Activated CD8-positive, alpha-beta memory T cell treated with anti-CD3 and anti-CD28 coated beads, Interleukin-2, amount 50 U/mL, for 48 hours (primary cell): Measurements from ENCODE around the gene TNK2.
"Not testable (repeated sequence)": the region's sequence is repeated elsewhere in the genome, so short reads cannot be mapped to it uniquely, and the experiment has no call there.

ENCODE experiments used
- DNase-seq: peaks from one replicate; pipeline ENCODE4 v3.0.0-alpha.2; 2020

TNK2 gene

GRCh38 chr3:195883160-195883559 lies 25.2 kb downstream of the TNK2 start:
- DNase-seq: no peak

- DNase-seq: no peak
Measured at GRCh38 chr3:195882002-195882441, 26.3 kb downstream of the TNK2 start.

- DNase-seq: no peak
Measured at GRCh38 chr3:195881276-195881988, 26.9 kb downstream of the TNK2 start.

DNA sequence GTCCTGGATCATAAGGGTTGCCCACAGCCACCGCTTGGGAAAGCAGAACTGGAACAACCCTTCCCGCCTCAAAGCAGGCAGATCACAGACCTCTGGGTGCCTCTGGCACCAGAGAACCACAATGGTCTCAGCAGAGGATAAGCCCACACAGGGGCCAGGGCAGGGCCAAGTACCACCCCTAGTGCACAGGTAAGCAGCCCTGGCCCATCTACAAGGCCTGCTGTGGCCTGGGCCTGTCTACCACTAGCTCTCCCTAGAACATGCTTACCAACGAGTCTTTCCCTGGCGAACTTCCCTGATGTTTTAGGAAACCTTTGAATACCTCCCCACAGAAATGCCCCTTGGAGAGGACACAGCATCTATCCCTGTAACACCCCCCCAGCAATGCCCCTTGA lies 28.3 kb downstream of the TNK2 start:
- DNase-seq: no peak

- no peak for DNase-seq
Measured at GRCh38 chr3:195879416-195880036, 28.8 kb downstream of the TNK2 start.

DNA sequence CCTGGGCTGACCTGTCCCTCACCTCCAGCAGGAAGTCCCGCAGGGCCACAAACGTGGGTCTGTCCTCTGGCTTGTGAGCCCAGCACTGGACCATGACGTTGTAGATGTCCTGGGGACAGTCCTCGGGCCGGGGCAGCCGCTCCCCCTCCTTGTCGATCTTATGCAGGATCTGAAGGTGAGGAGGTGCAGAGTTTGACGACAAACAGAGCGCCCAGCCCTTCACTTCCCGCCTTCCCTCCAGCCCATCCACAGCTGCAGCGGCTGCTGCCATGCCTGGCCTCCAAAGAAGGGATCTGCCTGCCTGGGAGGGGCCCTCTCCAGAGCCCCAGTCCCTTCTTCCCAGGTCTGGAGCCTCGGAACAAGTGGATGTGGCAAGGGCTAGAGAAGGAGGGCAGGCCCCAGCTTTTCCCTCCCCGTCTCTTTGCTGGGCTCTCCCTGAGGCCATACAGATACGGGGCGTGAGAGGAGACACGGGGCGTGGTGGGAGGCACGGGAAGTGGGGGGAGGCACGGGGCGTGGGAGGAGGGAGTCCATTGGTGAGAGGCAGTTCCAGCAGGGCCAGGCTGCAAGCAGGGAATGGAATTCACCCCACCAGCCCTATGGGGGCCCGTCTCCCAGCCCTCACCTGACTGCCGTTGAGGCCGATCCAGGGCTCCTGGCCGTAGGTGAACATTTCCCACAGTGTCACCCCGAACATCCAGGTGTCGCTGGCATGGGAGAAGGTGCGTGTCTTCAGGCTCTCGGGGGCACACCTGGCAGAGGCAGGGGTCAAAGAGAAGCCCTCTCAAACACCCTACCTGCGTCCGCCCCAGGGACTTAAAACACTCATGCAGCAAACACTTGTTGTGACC lies 29.7 kb downstream of the TNK2 start:
- no peak for DNase-seq

GRCh38 chr3:195877767-195878423 lies 30.5 kb downstream of the TNK2 start:
- no peak for DNase-seq

GRCh38 chr3:195877136-195877715 lies 31.1 kb downstream of the TNK2 start:
- DNase-seq: no peak

- DNase-seq: no peak
Measured at GRCh38 chr3:195876297-195877064, 31.9 kb downstream of the TNK2 start.

- no peak for DNase-seq
Measured at GRCh38 chr3:195875482-195876236, 32.7 kb downstream of the TNK2 start.

- no peak for DNase-seq
Measured at GRCh38 chr3:195873971-195874370, 34.4 kb downstream of the TNK2 start.

DNA sequence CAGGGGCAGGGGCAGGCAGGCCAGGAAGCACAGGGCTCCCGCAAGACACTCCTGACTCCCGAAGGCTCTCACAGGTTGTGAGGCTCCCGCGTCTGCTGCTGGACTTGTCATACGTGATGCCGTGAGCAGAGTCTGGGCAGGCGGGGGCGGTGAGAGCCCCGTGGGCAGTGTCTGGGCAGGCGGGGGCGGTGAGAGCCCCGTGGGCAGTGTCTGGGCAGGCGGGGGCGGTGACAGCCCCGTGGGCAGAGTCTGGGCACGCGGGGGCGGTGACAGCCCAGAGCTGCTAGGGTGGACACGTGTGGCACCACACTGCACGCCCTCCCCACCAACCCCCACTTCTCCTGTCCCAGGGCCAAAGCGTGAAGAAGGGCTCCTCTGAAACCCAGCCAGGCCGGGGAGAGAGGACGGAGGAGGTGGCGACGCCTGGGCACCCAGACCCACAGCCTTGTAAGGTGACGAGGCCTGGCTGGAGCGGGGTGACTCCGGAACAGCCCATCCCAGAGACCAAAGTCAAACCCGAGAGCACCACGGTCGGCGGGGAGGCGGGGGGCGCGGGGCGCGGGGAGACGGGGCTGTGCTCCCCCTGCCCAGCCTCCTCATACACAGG lies 35.0 kb downstream of the TNK2 start:
- no peak for DNase-seq

DNA sequence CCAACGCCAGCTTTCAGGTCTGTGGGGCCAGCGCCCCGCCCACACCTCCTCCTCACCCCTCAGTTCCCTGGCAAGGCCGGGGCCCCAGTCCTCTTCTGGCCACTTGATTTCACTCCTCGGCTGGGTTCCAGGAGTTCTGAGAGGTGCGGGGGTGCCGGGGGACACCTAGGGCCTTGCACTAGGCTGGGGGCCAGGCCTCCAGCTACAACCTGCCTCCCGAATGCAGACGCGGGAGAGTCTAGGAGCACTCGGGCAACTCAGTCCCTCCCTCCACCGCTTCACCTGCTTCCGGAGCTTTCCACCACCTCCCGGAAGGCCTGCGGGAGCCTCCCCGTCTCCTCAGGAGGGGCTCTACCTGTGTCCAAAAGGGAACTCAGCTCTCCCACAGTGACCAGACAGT lies 35.6 kb downstream of the TNK2 start:
- no peak for DNase-seq

DNA sequence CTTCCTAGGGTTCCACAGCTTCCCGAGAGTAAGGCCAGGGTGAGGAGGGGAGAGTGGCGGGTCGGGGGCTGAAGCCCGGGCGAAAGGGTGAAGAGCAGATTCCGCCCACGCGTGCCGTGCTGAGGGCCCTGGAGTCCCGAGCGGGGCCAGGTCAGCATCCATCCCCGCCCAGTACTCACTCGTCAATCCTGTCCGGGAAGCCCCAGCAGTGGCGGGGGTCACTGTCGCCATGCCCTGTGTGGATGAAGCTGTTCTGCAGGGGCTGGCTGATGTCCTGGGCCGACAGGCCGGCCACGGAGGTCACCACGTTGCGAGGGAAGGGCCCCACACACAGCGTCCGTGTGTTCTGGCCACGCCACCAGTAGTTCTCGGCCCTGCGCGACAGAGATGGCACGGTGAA lies 36.3 kb downstream of the TNK2 start:
- DNase-seq: no peak

- DNase-seq: not testable (repeated sequence)
Measured at GRCh38 chr3:195871686-195872085, 36.7 kb downstream of the TNK2 start.

GRCh38 chr3:195870937-195871336 lies 37.4 kb downstream of the TNK2 start:
- DNase-seq: no peak

DNA sequence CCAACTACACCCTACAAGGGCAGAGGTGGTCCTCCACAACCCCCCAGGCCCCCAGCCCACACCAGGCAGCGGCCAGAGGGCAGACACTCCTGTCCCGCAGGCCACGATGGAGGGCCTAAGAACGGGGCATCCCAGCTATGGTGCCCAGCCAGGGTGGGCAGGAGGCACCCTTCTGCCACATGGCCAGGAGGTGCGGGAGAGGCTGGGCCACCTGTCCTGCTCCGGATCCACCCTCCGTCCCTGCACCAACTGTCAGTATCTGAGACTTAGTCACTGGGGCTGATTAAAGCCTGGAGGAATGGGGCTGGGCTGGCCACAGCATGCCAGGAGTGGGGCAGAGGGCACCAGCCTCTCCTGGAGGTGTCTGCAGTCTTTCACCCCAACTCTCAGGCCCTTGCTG lies 37.9 kb downstream of the TNK2 start:
- no peak for DNase-seq

DNA sequence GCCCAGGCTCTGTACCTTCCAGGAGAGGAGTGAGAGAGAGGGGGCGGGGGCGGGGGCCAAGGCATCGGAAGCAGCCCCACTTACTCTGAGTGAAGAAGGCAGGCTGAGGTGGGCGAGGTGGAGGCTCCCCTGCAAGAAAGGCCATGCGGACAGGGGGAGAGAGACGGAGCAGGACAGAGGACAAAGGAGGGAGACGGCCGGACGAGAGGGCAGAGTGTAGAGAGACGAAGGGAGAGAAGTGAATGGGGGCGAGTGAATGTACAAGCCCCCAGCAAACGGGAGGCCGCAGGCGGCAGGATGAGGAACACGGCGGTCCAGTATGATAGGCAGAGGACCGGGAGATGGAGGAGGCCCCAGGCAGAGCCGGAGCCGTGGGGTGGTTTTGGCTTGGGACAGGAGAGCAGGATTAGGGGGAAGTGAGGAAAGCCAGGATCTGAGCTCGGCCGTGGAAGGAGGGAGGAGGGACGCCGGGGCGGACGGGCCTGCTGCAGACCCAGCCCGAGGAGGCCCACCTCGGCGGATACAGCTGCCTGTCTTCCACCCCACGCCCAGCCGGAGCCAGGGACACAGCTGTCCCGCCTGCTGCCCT lies 38.8 kb downstream of the TNK2 start:
- no peak for DNase-seq

DNA sequence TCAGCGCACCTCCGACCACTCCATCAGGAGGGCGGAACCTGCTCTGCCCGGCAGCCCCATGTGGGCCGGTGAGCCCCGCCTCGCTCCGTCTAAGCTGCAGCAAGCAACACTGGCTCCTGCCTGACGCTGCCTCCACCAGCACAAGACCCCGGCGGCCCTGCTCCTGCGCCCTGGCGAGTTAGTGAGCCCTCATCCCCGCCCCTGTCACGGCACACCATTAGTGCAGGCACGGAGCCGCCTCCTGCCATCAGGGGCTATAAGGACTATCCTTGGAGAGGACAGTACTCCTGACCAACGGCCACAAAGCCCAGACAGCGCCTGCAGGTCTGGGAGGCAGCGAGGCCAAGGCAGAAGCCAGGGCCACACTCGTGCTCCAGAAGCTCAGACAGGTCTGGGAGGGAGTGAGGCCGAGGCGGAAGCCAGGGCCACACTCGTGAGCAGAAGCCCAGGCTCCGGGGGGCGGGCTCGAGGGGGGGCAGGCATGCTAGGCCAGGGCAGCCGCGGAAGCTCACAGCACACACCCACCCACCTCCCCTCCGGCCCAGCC lies 39.4 kb downstream of the TNK2 start:
- no peak for DNase-seq

DNA sequence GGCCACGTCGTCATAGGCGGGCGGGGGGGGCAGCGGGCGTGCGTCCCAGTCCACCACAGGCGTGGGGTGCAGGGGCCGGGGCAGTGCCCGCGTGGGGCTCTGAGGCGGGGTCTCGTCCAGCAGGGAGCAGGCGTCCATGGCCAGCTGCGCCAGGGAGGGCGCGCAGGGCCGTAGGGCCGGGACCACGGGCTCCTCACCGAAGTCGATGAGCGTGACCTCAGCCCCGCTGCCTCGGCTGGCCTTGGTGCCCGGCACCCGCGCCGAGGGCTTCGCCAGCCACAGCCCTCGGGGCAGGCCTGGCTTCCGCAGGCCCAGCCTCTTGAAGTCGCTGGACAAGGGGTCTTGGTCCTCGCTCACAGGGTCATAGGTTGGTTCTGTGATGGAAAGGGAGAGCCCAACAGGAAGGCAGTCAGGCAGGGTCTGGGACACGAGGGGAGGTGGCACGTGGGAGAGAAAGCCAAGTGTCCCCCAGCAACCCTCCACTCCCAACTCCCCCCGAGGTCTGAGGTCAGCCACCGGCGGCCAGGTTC lies 40.0 kb downstream of the TNK2 start:
- DNase-seq: no peak
